Panc1 (cell line): ENCODE measurements around the gene PIWIL4.

Experiments used
- POLR2AphosphoS5 ChIP-seq: IDR thresholded peaks from 2 replicates; pipeline ENCODE4 v1.6.1; 2012; ENCODE audit warnings: mild to moderate bottlenecking, low read depth, low read length, moderate library complexity
- SIN3A ChIP-seq: IDR thresholded peaks from 2 replicates; pipeline ENCODE4 v1.6.1; 2012; ENCODE audit warnings: low read depth, mild to moderate bottlenecking, low read length, moderate library complexity, borderline replicate concordance; ENCODE audit not compliant: insufficient read depth
- TCF7L2 ChIP-seq: IDR thresholded peaks from 2 replicates; pipeline ENCODE4 v1.6.1; 2011; ENCODE audit warnings: mild to moderate bottlenecking, low read depth, low read length, inconsistent platforms
- TF ChIP-seq, protein P1 (sequence below): fragments of 450-650 bp; IDR thresholded peaks from 2 replicates; pipeline ENCODE4 v1.5.1; 2017; ENCODE audit warnings: mild to moderate bottlenecking

DNA sequence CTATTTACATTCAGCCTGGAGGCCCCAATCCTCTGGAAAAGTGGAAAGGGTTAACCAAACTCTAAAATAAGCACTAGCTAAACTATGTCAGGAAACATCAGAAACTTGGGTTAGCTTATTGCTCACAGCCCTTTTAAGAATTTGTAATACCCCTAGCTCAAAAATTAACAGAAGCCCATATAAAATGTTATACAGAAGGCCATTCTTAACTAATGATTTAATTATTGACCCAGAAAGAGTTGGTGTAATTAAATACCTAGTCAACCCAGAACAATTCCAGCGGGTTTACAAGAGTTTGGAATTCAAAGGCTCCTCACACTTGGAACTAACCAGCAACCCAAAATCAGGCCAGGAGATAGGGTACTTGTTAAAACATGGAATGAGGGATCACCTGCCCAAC lies 88.8 kb downstream of the PIWIL4 start:
- TF ChIP-seq, protein P1, sequence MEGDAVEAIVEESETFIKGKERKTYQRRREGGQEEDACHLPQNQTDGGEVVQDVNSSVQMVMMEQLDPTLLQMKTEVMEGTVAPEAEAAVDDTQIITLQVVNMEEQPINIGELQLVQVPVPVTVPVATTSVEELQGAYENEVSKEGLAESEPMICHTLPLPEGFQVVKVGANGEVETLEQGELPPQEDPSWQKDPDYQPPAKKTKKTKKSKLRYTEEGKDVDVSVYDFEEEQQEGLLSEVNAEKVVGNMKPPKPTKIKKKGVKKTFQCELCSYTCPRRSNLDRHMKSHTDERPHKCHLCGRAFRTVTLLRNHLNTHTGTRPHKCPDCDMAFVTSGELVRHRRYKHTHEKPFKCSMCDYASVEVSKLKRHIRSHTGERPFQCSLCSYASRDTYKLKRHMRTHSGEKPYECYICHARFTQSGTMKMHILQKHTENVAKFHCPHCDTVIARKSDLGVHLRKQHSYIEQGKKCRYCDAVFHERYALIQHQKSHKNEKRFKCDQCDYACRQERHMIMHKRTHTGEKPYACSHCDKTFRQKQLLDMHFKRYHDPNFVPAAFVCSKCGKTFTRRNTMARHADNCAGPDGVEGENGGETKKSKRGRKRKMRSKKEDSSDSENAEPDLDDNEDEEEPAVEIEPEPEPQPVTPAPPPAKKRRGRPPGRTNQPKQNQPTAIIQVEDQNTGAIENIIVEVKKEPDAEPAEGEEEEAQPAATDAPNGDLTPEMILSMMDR: no peak
- no peak for TF ChIP-seq POLR2AphosphoS5
- no peak for TF ChIP-seq SIN3A
- TF ChIP-seq TCF7L2: no peak
